Left colon (tissue), 2 donors: ENCODE data around the gene NME7. TPM values are rescaled to one million over a fixed set of nuclear protein-coding genes. Genes with fewer than 3 reads are reported as not detected.

ENCODE experiments used
- ATAC-seq: fragments of 200-7000 bp; cut with Tn5 transposase; one replicate; pipeline ENCODE4 v1.9.1; 2020; ENCODE audit warnings: mild to moderate bottlenecking, moderate library complexity
- DNase-seq, 2 donors: peaks; one replicate each; pipeline ENCODE4 v3.0.0-alpha.2; 2020
- intact Hi-C, 2 donors: fragments of 100-400 bp; cut with DNase I in 1 of 2; cut with micrococcal nuclease in 1 of 2; formaldehyde crosslinking; loops; one replicate each; pipeline versions ENCODE4 v1.11.2 to v1.14.0; 2022; cut with DNase I, micrococcal nuclease
- total RNA-seq, 2 donors: library from RNA; stranded (reverse); fragmentation: NEBNext Ultra II Directional; extraction: Animal tissue kit (Norgen Biotek cat#: 25700); gene quantifications; one replicate each; pipeline ENCODE4 v1.2.1, GENCODE V29; 2021
- donor health status: DM: no; HTN: no; CAD: no.
- donor health status: DM: yes; HTN: yes; CAD: no.

The NME7 gene
- total RNA-seq, 2 donors from 2014 or later: 3.5 to 5.5 TPM

- intact Hi-C loops: no loop called here
- peak; percentile 16 for ATAC-seq
- DNase-seq: no peak
Observed at GRCh38 chr1:169121146-169121923, 246.3 kb downstream of the NME7 start.

GRCh38 chr1:169120066-169120465 is 247.5 kb downstream of the NME7 start:
- no peak for DNase-seq
- intact Hi-C loops: no loop called here
- ATAC-seq: no peak

GRCh38 chr1:169119405-169119804 is 248.2 kb downstream of the NME7 start:
- ATAC-seq (no peak), DNase-seq (no peak)
- intact Hi-C loops: loop anchor here in 1 of 2 donors (10.0 kb wide), 1 partner anchor 775 kb away; no protein-coding TSS in a partner anchor

GRCh38 chr1:169118227-169118626 is 249.4 kb downstream of the NME7 start:
- DNase-seq (no peak), ATAC-seq (no peak)
- intact Hi-C loops: loop anchor here in 1 of 2 donors (10.0 kb wide), 1 partner anchor 773 kb away; no protein-coding TSS in a partner anchor

GRCh38 chr1:169117599-169117998 is 250.0 kb downstream of the NME7 start:
- DNase-seq (no peak), ATAC-seq (no peak)
- intact Hi-C loops: loop anchor here in 1 of 2 donors (10.0 kb wide), 1 partner anchor 773 kb away; no protein-coding TSS in a partner anchor

GRCh38 chr1:169117014-169117413 is 250.6 kb downstream of the NME7 start:
- intact Hi-C loops: loop anchor here in 1 of 2 donors (10.0 kb wide), 1 partner anchor 772 kb away; no protein-coding TSS in a partner anchor
- ATAC-seq (no peak), DNase-seq (no peak)

GRCh38 chr1:169115891-169116585 is 251.6 kb downstream of the NME7 start:
- peak; percentile 58 for ATAC-seq
- DNase-seq: peak; percentile 83 to 87
- intact Hi-C loops: loop anchor here in 1 of 2 donors (10.0 kb wide), 1 partner anchor 771 kb away; no protein-coding TSS in a partner anchor

GRCh38 chr1:169113613-169114119 is 253.9 kb downstream of the NME7 start:
- DNase-seq (peak in 1 of 2 donors; percentile 45), ATAC-seq (peak; percentile 6)
- intact Hi-C loops: loop anchor here in 1 of 2 donors (10.0 kb wide), 1 partner anchor 769 kb away; no protein-coding TSS in a partner anchor

GRCh38 chr1:169112241-169112640 is 255.4 kb downstream of the NME7 start:
- intact Hi-C loops: loop anchor here in 1 of 2 donors (10.0 kb wide), 1 partner anchor 767 kb away; no protein-coding TSS in a partner anchor
- peak; percentile 16 for ATAC-seq
- peak in 1 of 2 donors; percentile 47 for DNase-seq

- no peak for ATAC-seq
- DNase-seq: no peak
- intact Hi-C loops: loop anchor here in 1 of 2 donors (10.0 kb wide), 1 partner anchor 767 kb away; no protein-coding TSS in a partner anchor
Observed at GRCh38 chr1:169111472-169111871, 256.1 kb downstream of the NME7 start.

- ATAC-seq: no peak
Observed at GRCh38 chr1:169110689-169111447, 256.7 kb downstream of the NME7 start.

GRCh38 chr1:169110236-169110635 is 257.4 kb downstream of the NME7 start:
- DNase-seq (no peak), ATAC-seq (no peak)
- intact Hi-C loops: loop anchor here in 1 of 2 donors (10.0 kb wide), 1 partner anchor 765 kb away; no protein-coding TSS in a partner anchor

More at GRCh38 chr1:169110689-169111447, 256.7 kb downstream of the NME7 start:
- intact Hi-C loops: loop anchor here in 1 of 2 donors (10.0 kb wide), 1 partner anchor 766 kb away; no protein-coding TSS in a partner anchor
- peak in 1 of 2 donors; percentile 58 for DNase-seq

GRCh38 chr1:169109561-169110134 is 257.9 kb downstream of the NME7 start:
- DNase-seq (peak; percentile 66 to 87), ATAC-seq (peak; percentile 35)
- intact Hi-C loops: loop anchor here in 1 of 2 donors (10.0 kb wide), 1 partner anchor 765 kb away; no protein-coding TSS in a partner anchor

GRCh38 chr1:169108863-169109560 is 258.6 kb downstream of the NME7 start:
- intact Hi-C loops: no loop called here
- ATAC-seq (peak; percentile 18), DNase-seq (peak; percentile 59 to 61)

GRCh38 chr1:169108223-169108622 is 259.4 kb downstream of the NME7 start:
- DNase-seq: no peak
- intact Hi-C loops: no loop called here

GRCh38 chr1:169107603-169108208 is 259.9 kb downstream of the NME7 start:
- ATAC-seq: no peak
- intact Hi-C loops: no loop called here
- peak in 1 of 2 donors; percentile 54 for DNase-seq

More at GRCh38 chr1:169108223-169108622, 259.4 kb downstream of the NME7 start:
- no peak for ATAC-seq
